ENCODE measurements around the gene POLR3B.

DNA sequence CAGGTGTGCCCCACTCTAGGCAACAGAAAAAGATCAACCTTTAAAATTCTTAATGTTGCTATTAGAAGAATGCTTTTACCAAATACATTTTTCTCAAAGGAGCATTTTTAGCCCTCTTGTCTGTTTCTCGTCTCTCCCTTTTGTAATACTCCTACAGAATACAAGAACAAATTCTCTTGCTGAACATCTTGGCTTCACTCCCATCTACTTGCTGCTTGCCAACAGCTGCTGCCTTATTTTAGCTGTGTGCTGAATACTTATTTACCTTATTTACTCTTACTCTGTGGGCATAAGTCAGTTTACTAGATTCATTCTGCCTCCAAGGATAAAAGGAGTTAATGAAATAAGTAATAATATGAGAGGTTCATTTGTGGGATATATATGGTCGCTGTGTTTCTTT is 70.8 kb downstream of the POLR3B start:
- TF ChIP-seq, protein P1, sequence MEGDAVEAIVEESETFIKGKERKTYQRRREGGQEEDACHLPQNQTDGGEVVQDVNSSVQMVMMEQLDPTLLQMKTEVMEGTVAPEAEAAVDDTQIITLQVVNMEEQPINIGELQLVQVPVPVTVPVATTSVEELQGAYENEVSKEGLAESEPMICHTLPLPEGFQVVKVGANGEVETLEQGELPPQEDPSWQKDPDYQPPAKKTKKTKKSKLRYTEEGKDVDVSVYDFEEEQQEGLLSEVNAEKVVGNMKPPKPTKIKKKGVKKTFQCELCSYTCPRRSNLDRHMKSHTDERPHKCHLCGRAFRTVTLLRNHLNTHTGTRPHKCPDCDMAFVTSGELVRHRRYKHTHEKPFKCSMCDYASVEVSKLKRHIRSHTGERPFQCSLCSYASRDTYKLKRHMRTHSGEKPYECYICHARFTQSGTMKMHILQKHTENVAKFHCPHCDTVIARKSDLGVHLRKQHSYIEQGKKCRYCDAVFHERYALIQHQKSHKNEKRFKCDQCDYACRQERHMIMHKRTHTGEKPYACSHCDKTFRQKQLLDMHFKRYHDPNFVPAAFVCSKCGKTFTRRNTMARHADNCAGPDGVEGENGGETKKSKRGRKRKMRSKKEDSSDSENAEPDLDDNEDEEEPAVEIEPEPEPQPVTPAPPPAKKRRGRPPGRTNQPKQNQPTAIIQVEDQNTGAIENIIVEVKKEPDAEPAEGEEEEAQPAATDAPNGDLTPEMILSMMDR (conservative IDR thresholded peaks at IDR 0.05 in 1 of 2, IDR thresholded peaks at IDR 0.05 in 1 of 2; ENCODE audit: low read depth in 1 of 2, low read length in 2 of 2): no peak
- no peak for TF ChIP-seq EZH2 (IDR thresholded peaks at IDR 0.05; ENCODE audit: low read length, missing control alignments)
